Progenitor cell of endocrine pancreas (in vitro differentiated cells): Measurements from ENCODE around the gene DCXR. TPM values are rescaled to one million over a fixed set of nuclear protein-coding genes. Genes with fewer than 3 reads are reported as not detected.

ENCODE experiments used
- DNase-seq: peaks from one replicate; pipeline ENCODE4 v3.0.0; 2021; ENCODE audit warnings: low spot score; ENCODE audit not compliant: unreplicated experiment
- H3K27ac Mint-ChIP-seq: 2 replicates; pipeline ENCODE4 v1.8.0; 2021; ENCODE audit warnings: mild to moderate bottlenecking, moderate library complexity, mixed read lengths
- H3K27me3 Mint-ChIP-seq: 2 replicates; pipeline ENCODE4 v1.8.0; 2021; ENCODE audit warnings: mixed read lengths
- H3K36me3 Mint-ChIP-seq: 2 replicates; pipeline ENCODE4 v1.8.0; 2022; ENCODE audit warnings: mixed read lengths; ENCODE audit not compliant: insufficient read depth
- H3K4me1 Mint-ChIP-seq: 2 replicates; pipeline ENCODE4 v1.8.0; 2021; ENCODE audit warnings: low read depth, mixed read lengths
- H3K4me3 Mint-ChIP-seq: 2 replicates; pipeline ENCODE4 v1.8.0; 2021; ENCODE audit warnings: low read depth, mild to moderate bottlenecking, moderate library complexity, mixed read lengths
- H3K9me3 Mint-ChIP-seq: 2 replicates; pipeline ENCODE4 v1.8.0; 2021; ENCODE audit warnings: low read depth, mixed read lengths
- CTCF ChIP-seq: fragments of 200-600 bp; sonication (generic); IDR thresholded peaks from one replicate; pipeline ENCODE4 v1.5.0; 2021; ENCODE audit warnings: antibody characterized with exemption, mild to moderate bottlenecking; ENCODE audit not compliant: unreplicated experiment
- total RNA-seq: library from RNA; stranded (reverse); gene quantifications from 2 replicates; pipeline ENCODE4 v1.2.1, GENCODE V29; 2021

The DCXR gene
- total RNA-seq, 1 donor from 2014 or later, result 72.2 TPM

- peaks cover 17% of the 10 kb centered on the region for H3K27me3 Mint-ChIP-seq
- peaks cover 4% of the 10 kb centered on the region for H3K4me1 Mint-ChIP-seq
- H3K4me3 Mint-ChIP-seq, result peak overlapping the region; percentile 75
- no peak for DNase-seq
- no peak for TF ChIP-seq CTCF
- no peaks in the 10 kb centered on the region for H3K9me3 Mint-ChIP-seq
- peaks cover 7% of the 10 kb centered on the region for H3K36me3 Mint-ChIP-seq
- H3K27ac Mint-ChIP-seq, result no peak overlapping the region
Observed at GRCh38 chr17:82035956-82036633, 1.4 kb downstream of the DCXR start.

GRCh38 chr17:82035488-82035887 lies 2.0 kb downstream of the DCXR start:
- peak overlapping the region; percentile 53 for H3K4me3 Mint-ChIP-seq
- H3K9me3 Mint-ChIP-seq, result no peaks in the 10 kb centered on the region
- no peak overlapping the region for H3K27ac Mint-ChIP-seq
- TF ChIP-seq CTCF, result no peak
- no peak for DNase-seq
- H3K4me1 Mint-ChIP-seq, result peaks cover 4% of the 10 kb centered on the region
- H3K27me3 Mint-ChIP-seq, result peaks cover 17% of the 10 kb centered on the region
- H3K36me3 Mint-ChIP-seq, result peaks cover 7% of the 10 kb centered on the region

- H3K27me3 Mint-ChIP-seq, result peaks cover 14% of the 10 kb centered on the region
- no peaks in the 10 kb centered on the region for H3K9me3 Mint-ChIP-seq
- H3K36me3 Mint-ChIP-seq, result peaks cover 7% of the 10 kb centered on the region
- H3K4me1 Mint-ChIP-seq, result peaks cover 4% of the 10 kb centered on the region
- DNase-seq, result no peak
- TF ChIP-seq CTCF, result no peak
- no peak overlapping the region for H3K27ac Mint-ChIP-seq
- H3K4me3 Mint-ChIP-seq, result no peak overlapping the region
Observed at GRCh38 chr17:82034371-82035011, 3.0 kb downstream of the DCXR start.

GRCh38 chr17:82033359-82034085 lies 4.0 kb downstream of the DCXR start:
- Mint-ChIP-seq H3K9me3 (no peaks in the 10 kb centered on the region), H3K4me3 (no peak overlapping the region)

More at GRCh38 chr17:82033359-82034085, 4.0 kb downstream of the DCXR start:
- Mint-ChIP-seq H3K27me3 (peaks cover 8% of the 10 kb centered on the region), H3K36me3 (peaks cover 9% of the 10 kb centered on the region), H3K27ac (no peak overlapping the region), H3K4me1 (peaks cover 4% of the 10 kb centered on the region)
- no peak for TF ChIP-seq CTCF
- DNase-seq, result no peak
